Cardiac fibroblast (primary cell): ENCODE results near the gene NUCB1.

Experiments
- DNase-seq, 2 donors: peaks; one replicate each; pipeline versions ENCODE4 v3.0.0 to v3.0.0-alpha.2; 2010; ENCODE audit warnings: low read depth in 2 of 2
- H3K4me3 ChIP-seq, 2 donors: replicated peaks in 1 of 2; 1 replicate in 1 of 2; 2 replicates in 1 of 2; pipeline ENCODE4 v1.5.1; 2011; ENCODE audit warnings: low read depth in 2 of 2, low read length in 2 of 2, mild to moderate bottlenecking in 2 of 2, moderate library complexity in 1 of 2
- CTCF ChIP-seq: IDR thresholded peaks from one replicate; pipeline ENCODE4 v1.5.1; 2011; ENCODE audit warnings: low read depth, mild to moderate bottlenecking, low read length, inconsistent platforms

The NUCB1 gene

GRCh38 chr19:48964205-48965039, 64.3 kb downstream of the NUCB1 start:
- peak overlapping the region; percentile 25 to 95 for H3K4me3 ChIP-seq
- no peak for TF ChIP-seq CTCF
- DNase-seq: peak; percentile 32 to 69

- TF ChIP-seq CTCF: no peak
- DNase-seq: peak; percentile 95 to 99
- H3K4me3 ChIP-seq: peak within 1 kb of the TSS; percentile 90 to 95
Observed at GRCh38 chr19:48965040-48965805, 65.1 kb downstream of the NUCB1 start, which contains the start of gene FTL. TSS of gene FTL (plus strand) at chr19:48965309. CDS start at chr19:48965508, 199 bp downstream.

- no peak for TF ChIP-seq CTCF
- H3K4me3 ChIP-seq: peak overlapping the region; percentile 90 to 95
- DNase-seq: peak; percentile 77 to 86
Observed at GRCh38 chr19:48965806-48966540, 65.9 kb downstream of the NUCB1 start.

GRCh38 chr19:48966541-48967345, 66.6 kb downstream of the NUCB1 start:
- peak; percentile 30 to 43 for DNase-seq
- TF ChIP-seq CTCF: no peak
- H3K4me3 ChIP-seq: peak overlapping the region; percentile 90 to 95

- peak; percentile 73 to 92 for DNase-seq
- H3K4me3 ChIP-seq: peak overlapping the region; percentile 90 to 95
Observed at GRCh38 chr19:48967346-48968178, 67.5 kb downstream of the NUCB1 start.

More at GRCh38 chr19:48967346-48968178, 67.5 kb downstream of the NUCB1 start:
- TF ChIP-seq CTCF: no peak
